NCI-H510A treated with DMSO at 0.1 percent for 48 hours (cell line): Measurements from ENCODE around the gene CAMK2B.

Source experiments
- DNase-seq: peaks from one replicate; lab custom pipeline; 2025; lab: John Stamatoyannopoulos, UW

Gene CAMK2B

GRCh38 chr7:44308596-44309270 is 16.7 kb downstream of the CAMK2B start:
- DNase-seq: no peak

- no peak for DNase-seq
These were observed 17.3 kb downstream of the CAMK2B start for GRCh38 chr7:44307905-44308595.

GRCh38 chr7:44307301-44307900 is 18.0 kb downstream of the CAMK2B start:
- peak; percentile 63 for DNase-seq

GRCh38 chr7:44306606-44307005 is 18.8 kb downstream of the CAMK2B start:
- DNase-seq: no peak

- DNase-seq: no peak
These were observed 19.6 kb downstream of the CAMK2B start for GRCh38 chr7:44305564-44306507.

GRCh38 chr7:44294325-44295069 is 30.9 kb downstream of the CAMK2B start:
- DNase-seq: no peak

- peak; percentile 30 for DNase-seq
These were observed 31.7 kb downstream of the CAMK2B start for GRCh38 chr7:44293561-44294324.

GRCh38 chr7:44292876-44293560 is 32.4 kb downstream of the CAMK2B start:
- DNase-seq: no peak

- no peak for DNase-seq
These were observed 33.0 kb downstream of the CAMK2B start for GRCh38 chr7:44292420-44292817.

GRCh38 chr7:44291733-44292419 is 33.5 kb downstream of the CAMK2B start:
- no peak for DNase-seq

GRCh38 chr7:44291066-44291732 is 34.2 kb downstream of the CAMK2B start:
- DNase-seq: no peak

- DNase-seq: no peak
These were observed 35.2 kb downstream of the CAMK2B start for GRCh38 chr7:44290252-44290620.

- no peak for DNase-seq
These were observed 35.8 kb downstream of the CAMK2B start for GRCh38 chr7:44289341-44290251.

- DNase-seq: no peak
These were observed 36.5 kb downstream of the CAMK2B start for GRCh38 chr7:44288811-44289340.

GRCh38 chr7:44288381-44288685 is 37.1 kb downstream of the CAMK2B start:
- DNase-seq: no peak

- no peak for DNase-seq
These were observed 37.7 kb downstream of the CAMK2B start for GRCh38 chr7:44287488-44288380.
